H9 (cell line): ENCODE measurements around the gene FAM228B. TPM values are rescaled to one million over a fixed set of nuclear protein-coding genes. Genes with fewer than 3 reads are reported as not detected.

Source experiments
- DNase-seq: peaks from one replicate; pipeline ENCODE4 v3.0.0-alpha.2; 2017
- H2AFZ ChIP-seq: one replicate; pipeline ENCODE4 v1.6.1; 2013; ENCODE audit warnings: mild to moderate bottlenecking, low read length, control low read depth, moderate library complexity
- H2AK5ac ChIP-seq: 2 replicates; pipeline ENCODE4 v1.6.1; 2013; ENCODE audit warnings: low read length, control low read depth, mixed read lengths; ENCODE audit not compliant: insufficient read length
- H2BK120ac ChIP-seq: one replicate; pipeline ENCODE4 v1.6.1; 2013; ENCODE audit warnings: low read depth, mild to moderate bottlenecking, low read length, control low read depth, inconsistent platforms; ENCODE audit not compliant: poor library complexity, severe bottlenecking
- H2BK12ac ChIP-seq: 2 replicates; pipeline ENCODE4 v1.6.1; 2013; ENCODE audit warnings: low read length, control low read depth, mixed read lengths, low read depth; ENCODE audit not compliant: insufficient read length
- H2BK15ac ChIP-seq: 2 replicates; pipeline ENCODE4 v1.6.1; 2013; ENCODE audit warnings: low read depth, low read length, control low read depth
- H2BK20ac ChIP-seq: one replicate; pipeline ENCODE4 v1.6.1; 2013; ENCODE audit warnings: low read depth, mild to moderate bottlenecking, low read length, control low read depth, inconsistent platforms; ENCODE audit not compliant: poor library complexity, severe bottlenecking
- H2BK5ac ChIP-seq: 2 replicates; pipeline ENCODE4 v1.6.1; 2013; ENCODE audit warnings: low read length, control low read depth, mixed read lengths; ENCODE audit not compliant: insufficient read length
- H3K14ac ChIP-seq: 2 replicates; pipeline ENCODE4 v1.6.1; 2013; ENCODE audit warnings: low read length, control low read depth; ENCODE audit not compliant: insufficient read depth
- H3K18ac ChIP-seq: 2 replicates; pipeline ENCODE4 v1.6.1; 2013; ENCODE audit warnings: low read depth, mild to moderate bottlenecking, mixed read lengths, low read length, control low read depth; ENCODE audit not compliant: insufficient read length
- H3K23ac ChIP-seq: 2 replicates; pipeline ENCODE4 v1.6.1; 2013; ENCODE audit warnings: low read length, control low read depth, mixed read lengths, low read depth; ENCODE audit not compliant: insufficient read length
- H3K23me2 ChIP-seq: 2 replicates; pipeline ENCODE4 v1.6.1; 2013; ENCODE audit warnings: low read depth, mild to moderate bottlenecking, mixed read lengths, low read length, control low read depth; ENCODE audit not compliant: insufficient read length, poor library complexity, severe bottlenecking
- H3K27ac ChIP-seq: 2 replicates; pipeline ENCODE4 v1.5.1; 2013; ENCODE audit warnings: low read length, control low read depth, mixed read lengths, low read depth; ENCODE audit not compliant: insufficient read length
- H3K27me3 ChIP-seq: 2 replicates; pipeline ENCODE4 v1.6.1; 2013; ENCODE audit warnings: low read length, control low read depth, inconsistent platforms; ENCODE audit not compliant: insufficient read depth
- H3K4ac ChIP-seq: 2 replicates; pipeline ENCODE4 v1.6.1; 2013; ENCODE audit warnings: low read depth, mild to moderate bottlenecking, control low read depth, inconsistent platforms, low read length, moderate library complexity
- H3K4me1 ChIP-seq: 2 replicates; pipeline ENCODE4 v1.6.1; 2013; ENCODE audit warnings: low read length, control low read depth, inconsistent platforms; ENCODE audit not compliant: insufficient read depth
- H3K4me2 ChIP-seq: 2 replicates; pipeline ENCODE4 v1.6.1; 2013; ENCODE audit warnings: low read length, control low read depth, mixed read lengths; ENCODE audit not compliant: insufficient read length, insufficient read depth
- H3K56ac ChIP-seq: 2 replicates; pipeline ENCODE4 v1.6.1; 2013; ENCODE audit warnings: low read depth, mild to moderate bottlenecking, mixed read lengths, low read length, control low read depth; ENCODE audit not compliant: insufficient read length
- H3K79me1 ChIP-seq: 2 replicates; pipeline ENCODE4 v1.6.1; 2013; ENCODE audit warnings: low read depth, mild to moderate bottlenecking, moderate library complexity, low read length, control low read depth, inconsistent platforms; ENCODE audit not compliant: insufficient read depth, poor library complexity, severe bottlenecking
- H3K79me2 ChIP-seq: 2 replicates; pipeline ENCODE4 v1.6.1; 2013; ENCODE audit warnings: low read length, control low read depth, inconsistent platforms; ENCODE audit not compliant: insufficient read depth
- H3K9ac ChIP-seq: 2 replicates; pipeline ENCODE4 v1.6.1; 2013; ENCODE audit warnings: low read length, control low read depth, mixed read lengths; ENCODE audit not compliant: insufficient read length; ENCODE audit errors: extremely low read depth
- H3K9me3 ChIP-seq: one replicate; pipeline ENCODE4 v1.6.1; 2013; ENCODE audit warnings: low read depth, low read length, inconsistent platforms; ENCODE audit not compliant: control insufficient read depth
- H3T11ph ChIP-seq: one replicate; pipeline ENCODE4 v1.6.1; 2013; ENCODE audit warnings: mild to moderate bottlenecking, low read length, control low read depth, inconsistent platforms
- H4K20me1 ChIP-seq: one replicate; pipeline ENCODE4 v1.6.1; 2013; ENCODE audit not compliant: control insufficient read depth, insufficient read length, insufficient read depth
- H4K5ac ChIP-seq: 2 replicates; pipeline ENCODE4 v1.6.1; 2013; ENCODE audit warnings: low read depth, mild to moderate bottlenecking, mixed read lengths, low read length, control low read depth; ENCODE audit not compliant: insufficient read length
- H4K8ac ChIP-seq: replicated peaks from 2 replicates; pipeline ENCODE4 v1.6.1; 2013; ENCODE audit warnings: low read length, control low read depth, mixed read lengths, low read depth; ENCODE audit not compliant: insufficient read length
- H4K91ac ChIP-seq: 2 replicates; pipeline ENCODE4 v1.6.1; 2013; ENCODE audit warnings: low read depth, mild to moderate bottlenecking, moderate library complexity, mixed read lengths, low read length, control low read depth; ENCODE audit not compliant: insufficient read length
- H3K27ac Mint-ChIP-seq, 3 experiments: 2 replicates in 2 of 3; 3 replicates in 1 of 3; pipeline ENCODE4 v1.8.0; 2020 to 2021; ENCODE audit warnings: mixed read lengths in 3 of 3, mild to moderate bottlenecking in 1 of 3, moderate library complexity in 1 of 3
- H3K27me3 Mint-ChIP-seq: 2 replicates; pipeline ENCODE4 v1.8.0; 2021; ENCODE audit warnings: low read depth, mild to moderate bottlenecking, moderate library complexity, mixed read lengths
- H3K36me3 Mint-ChIP-seq, 3 experiments: 2 replicates in 2 of 3; 3 replicates in 1 of 3; pipeline ENCODE4 v1.8.0; 2020 to 2021; ENCODE audit warnings: low read depth in 3 of 3, mixed read lengths in 3 of 3; ENCODE audit not compliant: insufficient read depth in 1 of 3
- H3K4me1 Mint-ChIP-seq, 2 experiments: 2 replicates each; pipeline ENCODE4 v1.8.0; 2020; ENCODE audit warnings: mixed read lengths in 2 of 2
- H3K4me3 Mint-ChIP-seq, 2 experiments: 2 replicates in 1 of 2; 3 replicates in 1 of 2; pipeline ENCODE4 v1.8.0; 2020 to 2021; ENCODE audit warnings: mild to moderate bottlenecking in 2 of 2, mixed read lengths in 2 of 2, moderate library complexity in 1 of 2
- H3K9me3 Mint-ChIP-seq, 2 experiments: 2 replicates in 1 of 2; 3 replicates in 1 of 2; pipeline ENCODE4 v1.8.0; 2020; ENCODE audit warnings: mild to moderate bottlenecking in 2 of 2, mixed read lengths in 2 of 2, moderate library complexity in 1 of 2
- WGBS: extraction: QIAGEN DNeasy Blood & Tissue Kit; methylation state at CpG from one replicate; pipeline ENCODE4 v1.1.7; 2013; ENCODE audit warnings: missing lambda C conversion rate, low lambda C conversion rate, mixed read lengths; ENCODE audit not compliant: insufficient read length; ENCODE audit errors: extremely low coverage; 5-methylcytosine and 5-hydroxymethylcytosine counted together
- total RNA-seq: library from RNA; stranded (reverse); gene quantifications from 2 replicates; pipeline ENCODE4 v1.2.1, GENCODE V29; 2021
- TF ChIP-seq, protein P1 (sequence below): fragments of 200-600 bp; sonication (generic); conservative IDR thresholded peaks from 3 replicates; pipeline ENCODE4 v1.8.0; 2021; ENCODE audit warnings: antibody characterized with exemption, mild to moderate bottlenecking

The FAM228B gene
- total RNA-seq, 1 experiment from 2014 or later = 6.5 TPM

DNA sequence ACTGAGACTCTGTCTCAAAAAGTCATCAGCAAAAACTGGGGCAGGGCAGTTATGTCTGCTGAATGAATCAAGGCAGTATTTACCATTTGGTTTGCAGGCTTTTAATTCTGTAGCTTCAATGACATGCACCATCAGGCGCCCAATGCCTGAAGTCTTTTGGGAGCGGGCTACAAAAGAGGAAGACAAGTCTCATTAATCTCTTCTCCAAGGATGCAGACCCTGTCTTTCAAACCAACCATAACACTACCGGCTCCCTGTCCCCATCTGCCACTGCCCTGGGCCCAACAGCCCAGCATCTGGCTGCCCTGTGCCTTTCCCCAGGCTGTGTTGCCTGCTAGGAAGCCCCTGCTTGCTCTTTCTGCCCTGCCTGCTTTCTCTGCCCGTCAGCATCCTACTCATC is 81.9 kb downstream of the FAM228B start:
- Histone ChIP-seq H3K56ac (no peak overlapping the region), H2BK20ac (no peak overlapping the region), H2AFZ (no peak overlapping the region), H2BK15ac (no peak overlapping the region), H4K91ac (no peak overlapping the region), H3T11ph (no peak overlapping the region), H3K4ac (no peak overlapping the region), H2BK5ac (no peak overlapping the region), H3K23me2 (no peaks in the 10 kb centered on the region), H3K4me1 (no peaks in the 10 kb centered on the region), H3K9ac (no peak overlapping the region), H3K9me3 (no peaks in the 10 kb centered on the region), H3K18ac (no peak overlapping the region), H3K79me2 (no peaks in the 10 kb centered on the region), H3K27ac (no peak overlapping the region), H3K23ac (no peak overlapping the region), H2BK120ac (no peak overlapping the region), H3K4me2 (no peak overlapping the region), H3K27me3 (no peaks in the 10 kb centered on the region), H2AK5ac (no peak overlapping the region), H3K79me1 (no peaks in the 10 kb centered on the region), H4K8ac (no peak overlapping the region), H4K20me1 (no peaks in the 10 kb centered on the region), H2BK12ac (no peak overlapping the region), H3K14ac (no peak overlapping the region; the same call in 1 of the 2 replicates), H4K5ac (no peak overlapping the region)
- peaks cover 2 to 16% of the 10 kb centered on the region in 2 experiments; a peak in 2 of 4 replicates for H3K4me1 Mint-ChIP-seq
- TF ChIP-seq, protein P1, sequence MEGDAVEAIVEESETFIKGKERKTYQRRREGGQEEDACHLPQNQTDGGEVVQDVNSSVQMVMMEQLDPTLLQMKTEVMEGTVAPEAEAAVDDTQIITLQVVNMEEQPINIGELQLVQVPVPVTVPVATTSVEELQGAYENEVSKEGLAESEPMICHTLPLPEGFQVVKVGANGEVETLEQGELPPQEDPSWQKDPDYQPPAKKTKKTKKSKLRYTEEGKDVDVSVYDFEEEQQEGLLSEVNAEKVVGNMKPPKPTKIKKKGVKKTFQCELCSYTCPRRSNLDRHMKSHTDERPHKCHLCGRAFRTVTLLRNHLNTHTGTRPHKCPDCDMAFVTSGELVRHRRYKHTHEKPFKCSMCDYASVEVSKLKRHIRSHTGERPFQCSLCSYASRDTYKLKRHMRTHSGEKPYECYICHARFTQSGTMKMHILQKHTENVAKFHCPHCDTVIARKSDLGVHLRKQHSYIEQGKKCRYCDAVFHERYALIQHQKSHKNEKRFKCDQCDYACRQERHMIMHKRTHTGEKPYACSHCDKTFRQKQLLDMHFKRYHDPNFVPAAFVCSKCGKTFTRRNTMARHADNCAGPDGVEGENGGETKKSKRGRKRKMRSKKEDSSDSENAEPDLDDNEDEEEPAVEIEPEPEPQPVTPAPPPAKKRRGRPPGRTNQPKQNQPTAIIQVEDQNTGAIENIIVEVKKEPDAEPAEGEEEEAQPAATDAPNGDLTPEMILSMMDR = no peak
- no CpG with 5 or more reads among the region's 4 CpGs for WGBS
- H3K27me3 Mint-ChIP-seq = no peaks in the 10 kb centered on the region; the same call in 1 of the 2 replicates
- DNase-seq = no peak
- no peak overlapping the region for H3K4me3 Mint-ChIP-seq
- H3K9me3 Mint-ChIP-seq = no peaks in the 10 kb centered on the region; a peak in 1 of 5 replicates
- H3K27ac Mint-ChIP-seq = peak overlapping the region in 1 of 3 experiments; percentile 7; a peak in 1 of 7 replicates
- peaks cover 0 to 7% (median 0%) of the 10 kb centered on the region in 3 experiments; a peak in 3 of 7 replicates for H3K36me3 Mint-ChIP-seq
